Urinary bladder (tissue), 4 donors: ENCODE measurements around the gene NADSYN1. TPM values are rescaled to one million over a fixed set of nuclear protein-coding genes. Genes with fewer than 3 reads are reported as not detected.

Experiments
- DNase-seq: peaks from one replicate; pipeline ENCODE4 v3.0.0-alpha.2; 2015; ENCODE audit errors: extremely low spot score
- H3K27ac ChIP-seq: one replicate; pipeline ENCODE4 v1.5.1; 2013; ENCODE audit warnings: low read depth, mild to moderate bottlenecking, moderate library complexity
- H3K36me3 ChIP-seq: one replicate; pipeline ENCODE4 v1.6.1; 2013; ENCODE audit warnings: mild to moderate bottlenecking, moderate library complexity; ENCODE audit not compliant: insufficient read depth
- H3K4me1 ChIP-seq: one replicate; pipeline ENCODE4 v1.6.1; 2013; ENCODE audit warnings: mild to moderate bottlenecking, moderate library complexity; ENCODE audit not compliant: insufficient read depth
- H3K4me3 ChIP-seq: one replicate; pipeline ENCODE4 v1.5.1; 2013; ENCODE audit warnings: low read depth, low read length
- WGBS: extraction: QIAGEN DNeasy Blood & Tissue Kit; methylation state at CpG from one replicate; pipeline ENCODE4 v1.1.7; 2013; 5-methylcytosine and 5-hydroxymethylcytosine counted together
- polyA plus RNA-seq: library from polyadenylated mRNA; stranded (reverse); fragments of 200-250 nt; gene quantifications from one replicate; pipeline ENCODE4 v1.2.3, GENCODE V29; 2013
- small RNA-seq: library from RNA; depleted of rRNA; stranded (forward); fragments of <200 nt; gene quantifications from one replicate; pipeline ENCODE3, GENCODE V24; 2014
- total RNA-seq: library from RNA; depleted of rRNA; stranded (reverse); fragments of >200 nt; gene quantifications from one replicate; pipeline ENCODE4 v1.2.3, GENCODE V29; 2014
- donor health status: healthy with polysubstance abuse.
- donor health status: healthy.

The NADSYN1 gene
- total and polyA plus RNA-seq, 2 donors = 47.8 to 59.3 TPM

DNA sequence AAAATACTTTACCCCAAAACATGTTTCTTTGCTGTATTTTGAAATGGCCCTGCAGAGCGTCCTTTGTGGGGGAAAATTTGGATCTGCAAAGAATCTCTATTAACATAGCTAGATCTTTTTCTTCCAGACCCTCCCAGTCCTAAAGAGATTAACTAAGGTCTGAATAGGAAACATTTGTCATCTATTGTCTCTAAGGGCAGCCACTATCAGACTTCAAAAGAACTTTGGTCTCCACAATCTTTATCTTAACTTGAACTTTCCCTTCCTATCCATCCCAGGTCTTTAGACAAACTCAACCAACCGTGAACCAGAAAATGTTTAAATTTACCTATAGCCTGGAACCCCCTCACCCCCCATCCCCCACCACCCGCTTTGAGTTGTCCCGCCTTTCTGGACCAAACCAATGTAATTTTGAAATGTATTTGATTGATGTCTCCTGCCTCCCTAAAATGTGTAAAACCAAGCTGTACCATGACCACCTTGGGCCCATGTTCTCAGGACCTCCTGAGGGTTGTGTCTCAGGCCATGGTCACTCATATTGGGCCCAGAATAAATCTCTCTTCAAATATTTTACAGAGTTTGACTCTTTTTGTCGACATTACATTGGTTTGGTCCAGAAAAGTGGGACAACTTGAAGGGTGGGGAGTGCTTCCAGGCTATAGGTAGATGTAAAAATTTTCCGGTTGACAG, 91.7 kb downstream of the NADSYN1 start:
- H3K4me3 ChIP-seq = no peak overlapping the region
- H3K27ac ChIP-seq = no peak overlapping the region
- WGBS = 86% methylated on average over 6 of the region's 6 CpGs
- H3K36me3 ChIP-seq = no peaks in the 10 kb centered on the region
- no peaks in the 10 kb centered on the region for H3K4me1 ChIP-seq
- DNase-seq = no peak

DNA sequence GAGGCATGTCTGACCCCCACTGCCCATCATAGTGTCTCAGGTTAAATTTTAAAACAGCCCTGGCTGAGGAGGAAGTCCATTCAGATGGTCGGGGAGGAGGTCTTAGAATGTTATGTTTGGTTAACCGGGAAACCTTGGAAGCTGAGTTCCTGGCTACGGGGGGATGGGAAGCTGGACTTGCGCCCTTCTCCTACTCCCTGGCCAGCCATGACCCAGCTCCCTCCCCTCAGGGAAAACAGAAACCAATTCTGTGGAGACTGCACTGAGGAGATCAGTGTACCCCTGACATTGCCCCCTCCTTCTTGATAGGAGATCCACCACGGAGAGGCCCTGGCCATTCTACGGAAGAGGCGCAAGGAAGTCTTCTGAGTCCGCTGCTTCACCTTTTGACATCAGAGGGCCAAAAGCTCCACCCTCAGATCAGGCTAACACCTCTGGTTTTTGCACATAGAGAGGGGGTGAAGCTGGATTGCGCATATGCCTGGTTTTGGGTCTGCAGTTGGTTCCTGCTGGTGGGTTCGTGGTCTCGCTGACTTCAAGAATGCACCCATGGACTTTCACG, 92.5 kb downstream of the NADSYN1 start:
- no peak overlapping the region for H3K27ac ChIP-seq
- no peaks in the 10 kb centered on the region for H3K36me3 ChIP-seq
- no peak overlapping the region for H3K4me3 ChIP-seq
- WGBS = 88% methylated on average over 12 of the region's 12 CpGs
- H3K4me1 ChIP-seq = no peaks in the 10 kb centered on the region
- no peak for DNase-seq

DNA sequence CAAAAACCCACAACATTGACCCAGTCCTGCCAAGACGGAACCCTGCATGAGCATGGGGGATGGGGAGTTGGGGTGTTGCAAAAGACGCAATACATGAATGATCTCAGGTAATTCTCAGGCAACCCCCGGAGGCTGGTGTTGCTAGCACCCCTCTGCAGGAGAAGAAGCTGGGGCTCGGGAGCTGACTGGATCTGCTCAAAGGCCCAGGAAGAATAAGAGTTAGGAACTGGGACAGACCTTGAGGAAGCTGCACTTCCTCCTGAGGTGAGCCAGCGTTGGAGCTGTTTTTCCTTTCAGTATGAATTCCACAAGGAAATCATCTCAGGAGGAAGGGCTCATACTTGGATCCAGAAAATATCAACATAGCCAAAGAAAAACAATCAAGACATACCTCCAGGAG, 95.1 kb downstream of the NADSYN1 start, which contains the start of gene KRTAP5-9:
Gene KRTAP5-9 (plus strand): TSS at position 301 of the 400 bp plus-strand sequence. CDS start 238 bp downstream, outside the sequence.
- Histone ChIP-seq H3K4me3 (no peak within 1 kb of the TSS), H3K4me1 (no peaks in the 10 kb centered on the region), H3K27ac (no peak within 1 kb of the TSS), H3K36me3 (no peaks in the 10 kb centered on the region)
- DNase-seq = no peak
- 71% methylated on average over 5 of the region's 5 CpGs for WGBS

DNA sequence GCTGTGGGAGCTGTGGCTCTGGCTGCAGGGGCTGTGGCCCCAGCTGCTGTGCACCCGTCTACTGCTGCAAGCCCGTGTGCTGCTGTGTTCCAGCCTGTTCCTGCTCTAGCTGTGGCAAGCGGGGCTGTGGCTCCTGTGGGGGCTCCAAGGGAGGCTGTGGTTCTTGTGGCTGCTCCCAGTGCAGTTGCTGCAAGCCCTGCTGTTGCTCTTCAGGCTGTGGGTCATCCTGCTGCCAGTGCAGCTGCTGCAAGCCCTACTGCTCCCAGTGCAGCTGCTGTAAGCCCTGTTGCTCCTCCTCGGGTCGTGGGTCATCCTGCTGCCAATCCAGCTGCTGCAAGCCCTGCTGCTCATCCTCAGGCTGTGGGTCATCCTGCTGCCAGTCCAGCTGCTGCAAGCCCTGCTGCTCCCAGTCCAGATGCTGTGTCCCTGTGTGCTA, 95.7 kb downstream of the NADSYN1 start:
- DNase-seq = no peak
- 48% methylated on average over 5 of the region's 5 CpGs for WGBS

More for the DNA sequence above, 95.7 kb downstream of the NADSYN1 start:
- Histone ChIP-seq H3K36me3 (no peaks in the 10 kb centered on the region), H3K27ac (no peak overlapping the region), H3K4me1 (no peaks in the 10 kb centered on the region), H3K4me3 (no peak overlapping the region)

Small RNA genes lying within 50 kb of the gene (small RNA-seq; reads per million reads assigned to genes)
- gene MIR6754 = not detected

Other genes with a start within 250 kb of the NADSYN1 start
- 6.2 TPM for gene SHANK2, start 200.6 kb upstream of the NADSYN1 start, total RNA-seq
- 3.0 TPM for gene SHANK2, start 200.6 kb upstream of the NADSYN1 start, polyA plus RNA-seq
- gene DHCR7, start 4.8 kb upstream of the NADSYN1 start, total RNA-seq = 8.5 TPM
- gene DHCR7, start 4.8 kb upstream of the NADSYN1 start, polyA plus RNA-seq = 11.3 TPM
- gene KRTAP5-7, start 74.1 kb downstream of the NADSYN1 start, total RNA-seq = 0.26 TPM
- 0.15 TPM for gene KRTAP5-7, start 74.1 kb downstream of the NADSYN1 start, polyA plus RNA-seq
- gene KRTAP5-8, start 84.8 kb downstream of the NADSYN1 start, total RNA-seq = not detected
- gene KRTAP5-8, start 84.8 kb downstream of the NADSYN1 start, polyA plus RNA-seq = 0.15 TPM
- gene KRTAP5-9, start 95.2 kb downstream of the NADSYN1 start, total RNA-seq = not detected
- gene KRTAP5-9, start 95.2 kb downstream of the NADSYN1 start, polyA plus RNA-seq = 0.54 TPM
- gene KRTAP5-10, start 112.4 kb downstream of the NADSYN1 start, total RNA-seq = not detected
- 0.51 TPM for gene KRTAP5-10, start 112.4 kb downstream of the NADSYN1 start, polyA plus RNA-seq
- not detected for gene KRTAP5-11, start 129.7 kb downstream of the NADSYN1 start, total RNA-seq
- gene KRTAP5-11, start 129.7 kb downstream of the NADSYN1 start, polyA plus RNA-seq = not detected